Hypothalamus (tissue), 51 donors: Measurements from ENCODE around the gene GFM1.
A peak's percentile ranks its signal among the peaks of the same experiment; 100 is the strongest.
"Not testable (repeated sequence)": the region's sequence is repeated elsewhere in the genome, so short reads cannot be mapped to it uniquely, and the experiment has no call there.

Experiments used
- DNase-seq, 51 donors: peaks; one replicate each; lab custom pipeline; 2025; lab: John Stamatoyannopoulos, UW

The GFM1 gene

GRCh38 chr3:158672215-158673176 lies 28.2 kb downstream of the GFM1 start, which contains the start of gene LXN:
LXN (minus strand) TSS chr3:158672648; CDS start chr3:158672478, 170 bp downstream.
- DNase-seq, result peak in 40 of 51 donors; percentile 2 to 75 (median 32)

DNA sequence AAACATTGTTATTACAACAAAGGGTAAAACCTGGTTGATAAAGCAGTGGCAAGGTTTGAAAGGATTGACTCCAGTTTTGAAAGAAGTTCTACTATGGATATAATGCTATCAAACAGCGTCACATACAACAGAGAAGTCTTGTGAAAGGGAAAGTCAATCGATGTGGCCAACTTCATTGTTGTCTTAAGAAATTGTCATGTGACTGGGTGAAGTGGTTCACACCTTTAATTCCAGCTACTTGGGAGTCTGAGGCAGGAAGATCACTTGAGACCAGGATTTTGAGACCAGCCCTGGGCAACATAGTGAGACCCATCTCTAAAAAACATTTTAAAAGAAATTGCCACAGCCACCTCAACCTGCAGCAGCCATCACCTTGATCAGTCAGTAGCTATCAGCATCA lies 34.4 kb downstream of the GFM1 start:
- no peak for DNase-seq

DNA sequence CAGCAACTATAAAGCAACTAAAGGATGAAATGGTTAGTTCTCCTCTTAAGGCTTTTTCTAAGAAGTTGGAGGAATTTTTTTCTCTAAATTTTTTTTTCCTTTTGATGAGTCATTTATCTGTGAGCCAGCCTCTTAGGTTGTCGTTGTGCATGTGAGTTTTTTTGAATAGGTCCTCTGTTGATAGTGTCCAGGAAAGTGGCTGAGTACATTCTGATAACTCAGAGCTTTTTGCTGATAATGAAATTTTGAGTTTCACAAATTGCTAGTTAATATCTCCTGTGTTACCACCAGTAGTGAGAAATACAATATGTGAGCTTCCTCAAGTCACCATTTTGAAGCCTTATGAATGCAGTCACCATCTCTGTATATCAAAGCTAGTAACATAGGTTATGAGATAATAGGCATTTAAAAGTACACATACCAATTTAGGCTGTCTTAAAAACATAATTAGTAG lies 35.2 kb downstream of the GFM1 start:
- DNase-seq, result no peak

DNA sequence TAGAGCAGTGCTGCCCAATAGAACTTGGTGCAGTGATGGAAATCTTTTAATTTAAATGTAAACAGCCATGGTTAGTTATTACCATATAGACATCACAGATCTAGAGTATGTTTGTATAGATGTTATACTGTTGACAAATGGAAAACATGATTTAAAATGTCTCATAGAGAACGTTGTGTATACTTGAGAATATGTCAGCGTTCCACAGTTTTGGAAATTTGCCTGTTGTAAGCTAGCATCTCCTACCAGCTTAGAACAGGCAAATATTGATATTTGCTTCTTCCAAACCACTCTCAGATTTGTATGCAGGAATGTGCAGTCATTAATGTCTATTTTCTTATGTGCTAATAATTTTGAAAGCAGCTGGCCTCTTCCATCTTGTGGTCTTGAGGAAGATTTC lies 36.5 kb downstream of the GFM1 start:
- no peak for DNase-seq

- DNase-seq, result no peak
These were observed 39.1 kb downstream of the GFM1 start for GRCh38 chr3:158683230-158683962.

- DNase-seq, result no peak
These were observed 40.8 kb downstream of the GFM1 start for GRCh38 chr3:158685159-158685558.

DNA sequence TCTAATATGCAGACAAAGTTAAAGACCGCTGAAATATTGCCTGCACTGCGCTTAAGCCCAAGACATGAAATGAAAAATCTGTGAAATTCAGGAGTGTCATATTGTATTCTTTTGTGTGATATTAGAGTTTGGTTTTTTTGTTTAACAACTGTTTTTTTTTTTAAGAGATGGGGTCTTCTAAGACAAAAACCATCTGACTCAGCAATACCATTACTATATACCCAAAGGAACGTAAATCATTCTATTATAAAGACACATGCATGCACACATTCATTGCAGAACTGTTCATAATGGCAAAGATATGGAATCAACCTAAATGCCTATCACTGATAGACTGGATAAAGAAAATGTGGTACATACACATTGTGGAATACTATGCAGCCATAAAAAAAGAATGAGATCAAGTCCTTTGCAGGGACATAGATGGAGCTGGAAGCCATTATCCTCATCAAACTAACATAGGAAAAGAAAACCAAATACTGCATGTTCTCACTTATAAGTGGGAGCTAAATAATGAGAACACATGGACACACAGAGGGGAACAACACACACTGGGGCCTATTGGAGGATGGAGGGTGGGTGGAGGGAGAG lies 49.6 kb downstream of the GFM1 start:
- DNase-seq, result not testable (repeated sequence)

GRCh38 chr3:158696618-158697017 lies 52.3 kb downstream of the GFM1 start:
- no peak for DNase-seq

GRCh38 chr3:158700559-158700958 lies 56.2 kb downstream of the GFM1 start:
- no peak for DNase-seq

GRCh38 chr3:158701420-158702065 lies 57.2 kb downstream of the GFM1 start:
- DNase-seq, result no peak

- no peak for DNase-seq
These were observed 58.6 kb downstream of the GFM1 start for GRCh38 chr3:158702815-158703481.

DNA sequence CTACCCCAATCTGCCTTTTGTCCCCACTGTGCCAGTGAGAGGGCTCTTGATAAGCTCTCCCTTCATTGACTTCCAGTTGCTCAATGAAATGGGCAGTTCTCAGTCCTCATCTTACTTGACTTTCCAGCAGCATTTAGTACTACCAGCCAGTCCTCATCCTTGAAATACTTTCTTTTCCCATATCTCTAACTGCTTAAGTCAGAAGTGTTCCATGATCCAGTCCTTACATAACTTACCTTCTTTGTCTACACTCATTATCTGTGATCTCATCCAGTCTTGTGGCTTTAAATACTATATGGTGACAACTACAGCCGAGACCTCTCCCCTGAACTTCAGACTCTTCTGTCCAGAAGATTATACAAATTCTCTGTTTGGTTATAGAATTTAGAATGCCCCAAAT lies 59.2 kb downstream of the GFM1 start:
- no peak for DNase-seq

- no peak for DNase-seq
These were observed 65.3 kb downstream of the GFM1 start for GRCh38 chr3:158709666-158710083.

GRCh38 chr3:158710601-158711000 lies 66.3 kb downstream of the GFM1 start:
- no peak for DNase-seq

DNA sequence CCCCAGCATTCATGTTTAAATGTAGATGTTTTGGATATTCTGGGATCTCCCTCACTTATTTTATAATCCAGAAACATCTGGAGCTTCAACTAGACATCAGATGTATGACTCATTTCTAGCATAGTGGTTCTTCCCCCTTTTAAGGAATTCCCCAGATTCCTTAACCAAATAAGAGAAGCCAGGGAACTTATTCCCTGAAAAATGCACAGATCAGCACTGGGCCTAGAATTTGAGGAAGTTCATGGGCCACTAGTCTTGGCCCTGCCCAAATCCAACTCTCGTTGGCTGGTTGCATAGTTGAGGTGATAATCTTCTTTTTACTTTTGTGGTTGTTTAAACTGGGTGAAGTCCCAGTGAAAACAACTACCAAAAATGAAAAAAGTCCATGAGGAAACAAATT lies 67.6 kb downstream of the GFM1 start:
- DNase-seq, result no peak

DNA sequence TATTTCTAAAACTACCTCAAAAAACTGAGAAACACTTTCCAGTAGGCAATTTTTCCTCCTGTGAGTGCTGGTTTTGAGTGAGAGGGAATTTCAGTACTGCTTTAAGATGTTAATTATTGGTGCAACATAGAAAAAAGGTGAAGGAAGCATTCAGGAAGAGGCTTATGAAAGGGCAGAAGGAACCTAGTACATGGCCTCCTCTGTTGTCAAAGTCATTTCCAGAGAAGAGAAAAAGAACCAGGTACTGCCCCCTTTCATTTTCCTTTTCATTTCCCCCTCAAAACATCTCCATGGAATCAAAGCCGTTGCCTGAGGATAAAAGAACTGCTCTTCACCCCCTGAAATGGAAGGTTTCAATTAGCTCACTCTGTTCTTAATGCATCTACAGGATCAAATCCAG lies 68.1 kb downstream of the GFM1 start:
- no peak for DNase-seq

GRCh38 chr3:158713094-158713499 lies 68.8 kb downstream of the GFM1 start:
- DNase-seq, result peak in 14 of 51 donors; percentile 10 to 58 (median 28)

GRCh38 chr3:158717576-158717975 lies 73.2 kb downstream of the GFM1 start:
- DNase-seq, result no peak

- DNase-seq, result no peak
These were observed 74.3 kb downstream of the GFM1 start for GRCh38 chr3:158718490-158719170.
